ENCODE data around the gene GPATCH4. TPM values are rescaled to one million over a fixed set of nuclear protein-coding genes. Genes with fewer than 3 reads are reported as not detected.

Gene GPATCH4
- total RNA-seq, 1 experiment from 2014 or later, result 71.7 TPM

DNA sequence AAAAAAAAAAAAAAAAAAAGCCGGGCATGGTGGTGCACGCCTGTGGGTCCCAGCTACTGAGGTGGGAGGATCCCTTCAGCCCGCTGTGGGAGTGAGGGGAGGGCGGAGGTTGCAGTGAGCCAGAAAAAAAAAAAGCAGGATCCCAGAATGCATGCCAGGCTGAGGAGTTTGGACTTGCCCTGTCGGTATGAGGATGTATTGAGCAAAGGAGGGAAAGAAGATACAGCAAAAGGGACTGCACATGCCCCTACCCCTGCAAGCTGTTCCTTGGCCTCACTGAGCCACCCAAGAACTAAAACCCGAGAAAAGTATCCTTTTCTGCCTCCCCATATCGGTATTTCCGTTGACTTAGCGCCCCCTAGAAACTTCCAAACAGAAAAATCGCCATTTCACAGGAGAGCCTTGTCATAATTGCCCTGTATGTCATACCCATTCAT, 1.3 kb upstream of the GPATCH4 start:
- Mint-ChIP-seq H3K27ac (peak overlapping the region in 2 of 3 experiments; percentile 40 to 94; a peak in 1 of 7 replicates), H3K27me3 (ENCODE audit: low read depth) (peaks cover 2% of the 10 kb centered on the region; the same call in 1 of the 2 replicates), H3K36me3 (ENCODE audit: insufficient read depth in 1 of 3, low read depth in 3 of 3) (peaks cover 10 to 22% (median 16%) of the 10 kb centered on the region in 3 experiments; a peak in 6 of 7 replicates), H3K4me3 (peak overlapping the region; percentile 47 to 63; a peak in 4 of 5 replicates), H3K4me1 (peaks cover 15 to 23% of the 10 kb centered on the region in 2 experiments), H3K9me3 (no peaks in the 10 kb centered on the region; a peak in 2 of 5 replicates)
- Histone ChIP-seq H4K91ac (ENCODE audit: insufficient read length, low read depth, low read length) (no peak overlapping the region), H4K20me1 (ENCODE audit: control insufficient read depth, insufficient read depth, insufficient read length) (no peaks in the 10 kb centered on the region), H2BK20ac (ENCODE audit: low read depth, low read length, poor library complexity, severe bottlenecking) (no peak overlapping the region), H3K14ac (ENCODE audit: insufficient read depth, low read length) (no peak overlapping the region), H3K27me3 (ENCODE audit: insufficient read depth, low read length) (no peaks in the 10 kb centered on the region), H4K5ac (ENCODE audit: insufficient read length, low read depth, low read length) (no peak overlapping the region), H2BK12ac (ENCODE audit: insufficient read length, low read depth, low read length) (no peak overlapping the region), H2AFZ (ENCODE audit: low read length) (no peak overlapping the region), H3K4me2 (ENCODE audit: insufficient read depth, insufficient read length, low read length) (no peak overlapping the region), H3K4me1 (ENCODE audit: insufficient read depth, low read length) (no peaks in the 10 kb centered on the region; the same call in 1 of the 2 replicates), H2BK120ac (ENCODE audit: low read depth, low read length, poor library complexity, severe bottlenecking) (no peak overlapping the region), H3K27ac (ENCODE audit: insufficient read length, low read depth, low read length) (no peak overlapping the region), H3K9me3 (ENCODE audit: control insufficient read depth, low read depth, low read length) (no peaks in the 10 kb centered on the region), H2AK5ac (ENCODE audit: insufficient read length, low read length) (no peak overlapping the region), H2BK5ac (ENCODE audit: insufficient read length, low read length) (no peak overlapping the region), H3K23me2 (ENCODE audit: insufficient read length, low read depth, low read length, poor library complexity, severe bottlenecking) (peaks cover 4% of the 10 kb centered on the region), H3K18ac (ENCODE audit: insufficient read length, low read depth, low read length) (no peak overlapping the region), H3K79me1 (ENCODE audit: insufficient read depth, low read depth, low read length, poor library complexity, severe bottlenecking) (no peaks in the 10 kb centered on the region), H3K4ac (ENCODE audit: low read depth, low read length) (no peak overlapping the region), H3K79me2 (ENCODE audit: insufficient read depth, low read length) (no peaks in the 10 kb centered on the region; the same call in 1 of the 2 replicates), H3K56ac (ENCODE audit: insufficient read length, low read depth, low read length) (no peak overlapping the region), H3K9ac (ENCODE audit: extremely low read depth, insufficient read length, low read length) (no peak overlapping the region), H3K23ac (ENCODE audit: insufficient read length, low read depth, low read length) (no peak overlapping the region), H3T11ph (ENCODE audit: low read length) (no peak overlapping the region), H4K8ac (replicated peaks; ENCODE audit: insufficient read length, low read depth, low read length) (no peak overlapping the region), H2BK15ac (ENCODE audit: low read depth, low read length) (no peak overlapping the region)
- TF ChIP-seq, protein P1, sequence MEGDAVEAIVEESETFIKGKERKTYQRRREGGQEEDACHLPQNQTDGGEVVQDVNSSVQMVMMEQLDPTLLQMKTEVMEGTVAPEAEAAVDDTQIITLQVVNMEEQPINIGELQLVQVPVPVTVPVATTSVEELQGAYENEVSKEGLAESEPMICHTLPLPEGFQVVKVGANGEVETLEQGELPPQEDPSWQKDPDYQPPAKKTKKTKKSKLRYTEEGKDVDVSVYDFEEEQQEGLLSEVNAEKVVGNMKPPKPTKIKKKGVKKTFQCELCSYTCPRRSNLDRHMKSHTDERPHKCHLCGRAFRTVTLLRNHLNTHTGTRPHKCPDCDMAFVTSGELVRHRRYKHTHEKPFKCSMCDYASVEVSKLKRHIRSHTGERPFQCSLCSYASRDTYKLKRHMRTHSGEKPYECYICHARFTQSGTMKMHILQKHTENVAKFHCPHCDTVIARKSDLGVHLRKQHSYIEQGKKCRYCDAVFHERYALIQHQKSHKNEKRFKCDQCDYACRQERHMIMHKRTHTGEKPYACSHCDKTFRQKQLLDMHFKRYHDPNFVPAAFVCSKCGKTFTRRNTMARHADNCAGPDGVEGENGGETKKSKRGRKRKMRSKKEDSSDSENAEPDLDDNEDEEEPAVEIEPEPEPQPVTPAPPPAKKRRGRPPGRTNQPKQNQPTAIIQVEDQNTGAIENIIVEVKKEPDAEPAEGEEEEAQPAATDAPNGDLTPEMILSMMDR (conservative IDR thresholded peaks at IDR 0.05), result peak; percentile 68
- no CpG with 5 or more reads among the region's 10 CpGs for WGBS (ENCODE audit: extremely low coverage, insufficient read length, low lambda C conversion rate)
- no peak for DNase-seq
